CD4-positive, alpha-beta T cell treated with Interleukin-21 for 1 hour (primary cell): Measurements from ENCODE around the gene SPTBN5.

Source experiments
- DNase-seq: peaks from one replicate; pipeline ENCODE4 v3.0.0-alpha.2; 2020

The SPTBN5 gene

GRCh38 chr15:41881920-41882688, 11.7 kb downstream of the SPTBN5 start:
- no peak for DNase-seq

- no peak for DNase-seq
These were observed 12.3 kb downstream of the SPTBN5 start for GRCh38 chr15:41881550-41881919.

- no peak for DNase-seq
These were observed 12.8 kb downstream of the SPTBN5 start for GRCh38 chr15:41881086-41881485.

- DNase-seq = no peak
These were observed 13.5 kb downstream of the SPTBN5 start for GRCh38 chr15:41880156-41880877.

- no peak for DNase-seq
These were observed 14.5 kb downstream of the SPTBN5 start for GRCh38 chr15:41879321-41879845.

GRCh38 chr15:41878355-41878699, 15.5 kb downstream of the SPTBN5 start:
- DNase-seq = no peak

- no peak for DNase-seq
These were observed 16.1 kb downstream of the SPTBN5 start for GRCh38 chr15:41877631-41878354.

- DNase-seq = no peak
These were observed 17.2 kb downstream of the SPTBN5 start for GRCh38 chr15:41876689-41877088.

- DNase-seq = no peak
These were observed 17.8 kb downstream of the SPTBN5 start for GRCh38 chr15:41876007-41876406.

GRCh38 chr15:41874736-41875135, 19.1 kb downstream of the SPTBN5 start:
- DNase-seq = no peak

GRCh38 chr15:41873711-41874110, 20.1 kb downstream of the SPTBN5 start:
- DNase-seq = no peak

GRCh38 chr15:41872166-41872747, 21.6 kb downstream of the SPTBN5 start:
- no peak for DNase-seq

GRCh38 chr15:41871175-41871905, 22.5 kb downstream of the SPTBN5 start:
- DNase-seq = no peak

- DNase-seq = peak; percentile 60
These were observed 23.2 kb downstream of the SPTBN5 start for GRCh38 chr15:41870689-41871081.

GRCh38 chr15:41869770-41870688, 23.8 kb downstream of the SPTBN5 start:
- DNase-seq = no peak

GRCh38 chr15:41868321-41868720, 25.5 kb downstream of the SPTBN5 start:
- DNase-seq = no peak

- no peak for DNase-seq
These were observed 26.8 kb downstream of the SPTBN5 start for GRCh38 chr15:41866872-41867579.

GRCh38 chr15:41866263-41866703, 27.6 kb downstream of the SPTBN5 start:
- DNase-seq = no peak

GRCh38 chr15:41865490-41866055, 28.3 kb downstream of the SPTBN5 start:
- no peak for DNase-seq

GRCh38 chr15:41862515-41863116, 31.2 kb downstream of the SPTBN5 start:
- DNase-seq = no peak
